Trophoblast cell (in vitro differentiated cells and primary cell): ENCODE results near the gene LCOR.
A peak's percentile ranks its signal among the peaks of the same experiment; 100 is the strongest.

Source experiments
- DNase-seq, 2 donors: peaks; one replicate each; pipeline ENCODE4 v3.0.0-alpha.2; 2016
- H2AFZ ChIP-seq: 2 replicates; pipeline ENCODE4 v1.6.1; 2013; ENCODE audit warnings: low read length, moderate library complexity, mild to moderate bottlenecking; ENCODE audit not compliant: insufficient read depth, poor library complexity
- H2AK5ac ChIP-seq: 2 replicates; pipeline ENCODE4 v1.6.1; 2013; ENCODE audit warnings: mild to moderate bottlenecking, low read length
- H2BK120ac ChIP-seq: 2 replicates; pipeline ENCODE4 v1.6.1; 2013; ENCODE audit warnings: low read length, mild to moderate bottlenecking, moderate library complexity; ENCODE audit not compliant: insufficient read depth, poor library complexity
- H2BK12ac ChIP-seq: 2 replicates; pipeline ENCODE4 v1.6.1; 2013; ENCODE audit warnings: mild to moderate bottlenecking, low read length, moderate library complexity
- H2BK5ac ChIP-seq: 2 replicates; pipeline ENCODE4 v1.6.1; 2013; ENCODE audit warnings: low read length, low read depth, moderate library complexity, mild to moderate bottlenecking; ENCODE audit not compliant: poor library complexity
- H3K14ac ChIP-seq: 2 replicates; pipeline ENCODE4 v1.6.1; 2013; ENCODE audit warnings: mild to moderate bottlenecking, low read length
- H3K18ac ChIP-seq: 2 replicates; pipeline ENCODE4 v1.6.1; 2013; ENCODE audit warnings: mild to moderate bottlenecking, low read length
- H3K23ac ChIP-seq: 2 replicates; pipeline ENCODE4 v1.6.1; 2013; ENCODE audit warnings: low read length
- H3K27ac ChIP-seq: 2 replicates; pipeline ENCODE4 v1.5.1; 2013; ENCODE audit warnings: low read depth, mild to moderate bottlenecking, inconsistent platforms, low read length, moderate library complexity
- H3K27me3 ChIP-seq: 2 replicates; pipeline ENCODE4 v1.6.1; 2013; ENCODE audit warnings: inconsistent platforms, mild to moderate bottlenecking, low read length, moderate library complexity; ENCODE audit not compliant: insufficient read depth
- H3K36me3 ChIP-seq, 2 experiments: 1 replicate in 1 of 2; 2 replicates in 1 of 2; pipeline ENCODE4 v1.6.1; 2013; ENCODE audit warnings: low read length in 2 of 2, mild to moderate bottlenecking in 2 of 2, moderate library complexity in 1 of 2; ENCODE audit not compliant: insufficient read depth in 2 of 2, control insufficient read depth in 1 of 2
- H3K4ac ChIP-seq: 2 replicates; pipeline ENCODE4 v1.6.1; 2013; ENCODE audit warnings: low read depth, mild to moderate bottlenecking, low read length, moderate library complexity
- H3K4me1 ChIP-seq, 2 experiments: 1 replicate in 1 of 2; 2 replicates in 1 of 2; pipeline ENCODE4 v1.6.1; 2013; ENCODE audit warnings: low read length in 2 of 2, mild to moderate bottlenecking in 2 of 2, moderate library complexity in 1 of 2; ENCODE audit not compliant: insufficient read depth in 2 of 2, control insufficient read depth in 1 of 2
- H3K4me2 ChIP-seq: 2 replicates; pipeline ENCODE4 v1.6.1; 2013; ENCODE audit warnings: inconsistent platforms, mild to moderate bottlenecking, low read length, moderate library complexity
- H3K4me3 ChIP-seq: 2 replicates; pipeline ENCODE4 v1.5.1; 2013; ENCODE audit warnings: mild to moderate bottlenecking, low read depth, low read length, inconsistent platforms
- H3K79me1 ChIP-seq: one replicate; pipeline ENCODE4 v1.6.1; 2013; ENCODE audit warnings: low read length
- H3K79me2 ChIP-seq: 2 replicates; pipeline ENCODE4 v1.6.1; 2013; ENCODE audit warnings: low read length, mild to moderate bottlenecking; ENCODE audit not compliant: control insufficient read depth, insufficient read depth, poor library complexity
- H3K9ac ChIP-seq: 2 replicates; pipeline ENCODE4 v1.6.1; 2013; ENCODE audit warnings: mild to moderate bottlenecking, low read length
- H3K9me3 ChIP-seq: 2 replicates; pipeline ENCODE4 v1.6.1; 2013; ENCODE audit warnings: low read depth, mild to moderate bottlenecking, control low read depth, inconsistent platforms, low read length; ENCODE audit not compliant: insufficient read depth
- H4K12ac ChIP-seq: 2 replicates; pipeline ENCODE4 v1.6.1; 2013; ENCODE audit warnings: low read depth, mild to moderate bottlenecking, low read length, moderate library complexity
- H4K8ac ChIP-seq: 2 replicates; pipeline ENCODE4 v1.6.1; 2013; ENCODE audit warnings: low read depth, mild to moderate bottlenecking, low read length, moderate library complexity
- H4K91ac ChIP-seq: one replicate; pipeline ENCODE4 v1.6.1; 2013; ENCODE audit warnings: low read depth, mild to moderate bottlenecking, low read length, moderate library complexity
- WGBS: extraction: QIAGEN DNeasy Blood & Tissue Kit; methylation state at CpG from one replicate; pipeline ENCODE4 v1.1.7; 2013; ENCODE audit warnings: missing lambda C conversion rate; ENCODE audit not compliant: insufficient read length, insufficient coverage; ENCODE audit errors: extremely low coverage; 5-methylcytosine and 5-hydroxymethylcytosine counted together

The LCOR gene

DNA sequence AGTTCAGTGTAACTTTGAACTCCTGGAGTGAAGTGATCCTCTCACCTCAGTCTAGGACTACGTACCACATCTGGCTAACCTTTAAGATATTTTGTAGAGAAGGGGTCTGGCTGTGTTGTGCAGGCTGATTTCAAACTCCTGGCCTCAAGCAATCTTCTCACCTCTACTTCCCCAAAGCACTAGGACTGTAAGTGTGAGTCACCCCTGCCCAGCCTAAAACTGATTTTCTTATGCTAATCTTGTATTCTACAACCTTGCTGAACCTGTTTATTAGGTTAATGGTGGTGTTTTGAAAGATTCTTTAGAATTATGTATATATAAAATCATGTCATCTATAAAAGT is 58.0 kb downstream of the LCOR start:
- H4K8ac ChIP-seq: no peak overlapping the region
- no peak overlapping the region for H3K9ac ChIP-seq
- peaks cover 3 to 6% of the 10 kb centered on the region in 2 experiments for H3K4me1 ChIP-seq
- no peak overlapping the region for H4K12ac ChIP-seq
- no peak overlapping the region for H3K27ac ChIP-seq
- H3K18ac ChIP-seq: no peak overlapping the region
- H3K14ac ChIP-seq: no peak overlapping the region
- H3K4ac ChIP-seq: no peak overlapping the region
- no peaks in the 10 kb centered on the region for H3K79me1 ChIP-seq
- H3K79me2 ChIP-seq: no peaks in the 10 kb centered on the region
- H2AFZ ChIP-seq: no peak overlapping the region
- H3K9me3 ChIP-seq: no peaks in the 10 kb centered on the region
- no peak overlapping the region for H3K23ac ChIP-seq
- WGBS: no CpG with 5 or more reads among the region's 1 CpG
- no peak overlapping the region for H2BK120ac ChIP-seq
- H2BK12ac ChIP-seq: no peak overlapping the region
- no peak overlapping the region for H4K91ac ChIP-seq
- no peak overlapping the region for H2AK5ac ChIP-seq
- no peaks in the 10 kb centered on the region for H3K27me3 ChIP-seq
- H3K4me2 ChIP-seq: no peak overlapping the region
- DNase-seq: peak; percentile 24 to 61
- no peak overlapping the region for H2BK5ac ChIP-seq
- no peak overlapping the region for H3K4me3 ChIP-seq
- H3K36me3 ChIP-seq: peaks cover 0 to 2% of the 10 kb centered on the region in 2 experiments

DNA sequence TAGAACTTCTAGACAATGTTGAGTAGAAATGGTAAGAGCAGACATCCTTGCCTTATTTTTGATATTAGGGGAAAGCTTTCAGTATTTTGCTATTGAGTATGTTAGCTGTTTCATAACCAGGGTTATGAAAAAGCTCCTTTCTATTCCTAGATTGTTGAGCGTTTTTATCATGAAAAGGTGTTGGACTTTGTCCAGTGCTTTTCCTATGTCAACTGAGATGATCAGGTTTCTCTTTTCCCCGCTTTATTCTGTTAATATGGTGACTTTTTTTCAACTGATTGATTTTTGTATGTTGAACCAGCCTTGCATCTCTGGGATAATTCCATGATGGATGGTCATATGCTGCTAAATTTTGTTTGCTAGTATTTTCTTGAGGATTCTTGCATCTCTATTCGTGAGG is 58.5 kb downstream of the LCOR start:
- Histone ChIP-seq H2AK5ac (no peak overlapping the region), H2BK120ac (no peak overlapping the region), H3K36me3 (peaks cover 0 to 2% of the 10 kb centered on the region in 2 experiments), H3K9me3 (no peaks in the 10 kb centered on the region), H3K18ac (no peak overlapping the region), H4K8ac (no peak overlapping the region), H3K23ac (no peak overlapping the region), H4K91ac (no peak overlapping the region), H3K4me3 (no peak overlapping the region), H3K9ac (no peak overlapping the region), H2BK12ac (no peak overlapping the region), H3K14ac (no peak overlapping the region), H3K4ac (peak overlapping the region; percentile 46), H2AFZ (no peak overlapping the region), H4K12ac (no peak overlapping the region), H3K4me1 (peaks cover 3 to 6% of the 10 kb centered on the region in 2 experiments), H3K27ac (no peak overlapping the region), H3K4me2 (no peak overlapping the region), H3K79me2 (no peaks in the 10 kb centered on the region), H3K27me3 (no peaks in the 10 kb centered on the region), H3K79me1 (no peaks in the 10 kb centered on the region), H2BK5ac (no peak overlapping the region)
- no CpG with 5 or more reads among the region's 3 CpGs for WGBS
- no peak for DNase-seq

DNA sequence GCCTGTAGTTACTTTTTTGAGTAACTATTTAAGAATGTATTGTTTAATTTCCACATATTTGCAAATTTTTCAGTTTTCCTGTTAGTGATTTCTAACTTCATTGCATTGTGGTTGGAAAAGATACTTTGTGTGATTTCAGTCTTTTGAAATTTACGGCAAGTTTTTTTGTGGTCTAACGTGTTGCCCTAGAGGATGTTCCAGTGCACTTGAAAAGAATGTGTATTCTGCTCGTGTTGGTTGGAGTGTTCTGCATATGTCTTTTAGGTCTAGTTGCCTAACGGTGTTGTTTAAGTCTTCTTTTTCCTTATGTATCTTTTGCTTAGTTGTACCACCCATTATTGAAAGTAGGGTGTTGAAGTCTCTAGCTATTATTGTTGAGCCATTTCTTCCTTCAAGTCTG is 59.7 kb downstream of the LCOR start:
- Histone ChIP-seq H3K27me3 (no peaks in the 10 kb centered on the region), H3K27ac (no peak overlapping the region), H4K91ac (no peak overlapping the region), H3K4me2 (no peak overlapping the region), H2BK12ac (no peak overlapping the region), H3K9me3 (no peaks in the 10 kb centered on the region), H3K4ac (no peak overlapping the region), H3K23ac (no peak overlapping the region), H4K12ac (no peak overlapping the region), H2BK120ac (no peak overlapping the region), H2AFZ (no peak overlapping the region), H3K4me1 (peaks cover 3 to 6% of the 10 kb centered on the region in 2 experiments), H3K14ac (no peak overlapping the region), H4K8ac (no peak overlapping the region), H3K9ac (no peak overlapping the region), H3K79me1 (no peaks in the 10 kb centered on the region), H2BK5ac (no peak overlapping the region), H3K4me3 (no peak overlapping the region), H3K36me3 (peaks cover 0 to 4% of the 10 kb centered on the region in 2 experiments), H2AK5ac (no peak overlapping the region), H3K18ac (no peak overlapping the region), H3K79me2 (no peaks in the 10 kb centered on the region)
- no CpG with 5 or more reads among the region's 4 CpGs for WGBS
- DNase-seq: no peak

DNA sequence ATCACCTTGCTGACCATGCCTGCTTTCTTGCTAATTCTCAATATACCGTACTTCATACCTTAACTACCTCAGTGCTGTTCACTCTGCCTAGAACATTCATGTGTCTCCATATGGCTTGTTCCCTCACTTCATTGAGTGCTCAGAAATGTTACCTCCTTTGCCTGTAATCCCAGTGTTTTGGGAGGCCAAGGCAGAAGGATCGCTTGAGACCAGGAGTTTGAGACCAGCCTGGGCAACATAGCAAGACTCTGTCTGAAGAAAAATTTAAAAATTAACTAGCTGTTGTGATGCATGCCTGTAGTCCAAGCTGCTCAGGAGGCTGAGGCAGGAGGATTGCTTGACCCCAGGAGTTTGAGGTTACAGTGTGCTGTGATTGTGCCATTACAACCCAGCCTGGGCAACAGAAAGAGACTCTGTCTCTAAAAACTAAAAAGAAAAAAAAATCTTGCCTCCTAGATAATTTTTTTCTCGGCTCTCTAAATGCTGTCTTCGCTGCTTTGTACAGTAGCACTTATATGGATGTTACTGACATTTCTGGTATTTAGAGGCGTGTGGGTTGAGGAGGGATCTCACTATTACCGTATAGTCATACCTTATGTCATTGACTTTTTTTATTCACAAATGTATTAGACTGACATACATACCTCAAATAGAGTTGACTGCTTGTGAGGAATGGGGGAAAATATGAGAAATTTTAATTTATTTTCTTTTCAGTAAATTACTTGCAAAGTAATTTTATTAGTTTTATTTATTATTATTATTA is 63.7 kb downstream of the LCOR start:
- peaks cover 0 to 2% of the 10 kb centered on the region in 2 experiments for H3K36me3 ChIP-seq
- H3K18ac ChIP-seq: no peak overlapping the region
- no peak overlapping the region for H3K14ac ChIP-seq
- H3K4me3 ChIP-seq: no peak overlapping the region
- H2BK120ac ChIP-seq: no peak overlapping the region
- H2BK5ac ChIP-seq: no peak overlapping the region
- no peak overlapping the region for H2AK5ac ChIP-seq
- H3K79me1 ChIP-seq: no peaks in the 10 kb centered on the region
- no peak overlapping the region for H4K8ac ChIP-seq
- no peaks in the 10 kb centered on the region for H3K27me3 ChIP-seq
- no peak overlapping the region for H3K27ac ChIP-seq
- no peaks in the 10 kb centered on the region for H3K9me3 ChIP-seq
- H3K4ac ChIP-seq: no peak overlapping the region
- no peak overlapping the region for H3K4me2 ChIP-seq
- no peak overlapping the region for H2BK12ac ChIP-seq
- H3K9ac ChIP-seq: no peak overlapping the region
- H3K23ac ChIP-seq: no peak overlapping the region
- no peaks in the 10 kb centered on the region for H3K4me1 ChIP-seq
- no peak overlapping the region for H4K12ac ChIP-seq
- no peak overlapping the region for H4K91ac ChIP-seq
- no peaks in the 10 kb centered on the region for H3K79me2 ChIP-seq
- H2AFZ ChIP-seq: no peak overlapping the region
- WGBS: no CpG with 5 or more reads among the region's 6 CpGs
- no peak for DNase-seq
